ENCODE results near the gene STRIT1. TPM values are rescaled to one million over a fixed set of nuclear protein-coding genes. Genes with fewer than 3 reads are reported as not detected.
"Not testable (repeated sequence)": the region's sequence is repeated elsewhere in the genome, so short reads cannot be mapped to it uniquely, and the experiment has no call there.

STRIT1 gene
- total and polyA plus RNA-seq, 9 donors, result not detected

DNA sequence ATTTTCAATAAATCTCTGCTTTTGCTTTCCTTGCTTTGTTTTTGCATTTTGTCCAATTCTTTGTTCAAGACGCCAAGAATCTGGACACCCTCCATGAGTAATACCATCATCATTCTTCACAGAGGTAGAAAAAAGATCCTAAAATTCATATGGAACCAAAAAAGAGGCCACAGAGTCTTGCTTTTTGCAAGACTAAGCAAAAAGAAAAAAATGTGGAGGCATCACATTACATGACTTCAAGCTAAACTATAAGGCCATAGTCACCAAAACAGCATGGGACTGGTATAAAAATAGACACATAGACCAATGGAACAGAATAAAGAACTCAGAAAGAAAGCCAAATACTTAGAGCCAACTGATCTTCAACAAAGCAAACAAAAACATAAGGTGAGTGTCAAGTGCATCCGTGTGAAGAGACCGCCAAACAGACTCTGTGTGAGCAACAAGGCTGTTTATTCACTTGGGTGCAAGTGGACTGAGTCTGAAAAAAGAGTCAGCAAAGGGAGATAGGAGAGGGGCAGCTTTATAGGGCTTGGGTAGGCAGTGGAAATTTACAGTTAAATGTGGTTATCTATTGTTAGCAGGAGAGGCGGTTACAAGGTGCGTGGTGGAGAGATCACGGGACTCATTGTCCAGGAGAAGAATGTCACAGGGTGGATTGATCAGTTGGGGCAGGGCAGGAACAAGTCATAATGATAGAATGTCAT lies 10.9 kb downstream of the STRIT1 start:
- Histone ChIP-seq H3K36me3 (no peaks in the 10 kb centered on the region), H3K27ac (no peak overlapping the region), H3K4me3 (no peak overlapping the region), H3K4me1 (ENCODE audit: insufficient read depth) (no peaks in the 10 kb centered on the region), H3K9me3 (no peaks in the 10 kb centered on the region), H3K27me3 (no peaks in the 10 kb centered on the region)
- intact Hi-C loops (cut with DNase I), result no loop called here
- WGBS, 3 donors, result 74 to 80% (median 75%) methylated on average over 6 of the region's 6 CpGs
- TF ChIP-seq POLR2A (IDR thresholded peaks at IDR 0.05) (no peak), EP300 (IDR thresholded peaks at IDR 0.05) (no peak)
- TF ChIP-seq, protein P1, sequence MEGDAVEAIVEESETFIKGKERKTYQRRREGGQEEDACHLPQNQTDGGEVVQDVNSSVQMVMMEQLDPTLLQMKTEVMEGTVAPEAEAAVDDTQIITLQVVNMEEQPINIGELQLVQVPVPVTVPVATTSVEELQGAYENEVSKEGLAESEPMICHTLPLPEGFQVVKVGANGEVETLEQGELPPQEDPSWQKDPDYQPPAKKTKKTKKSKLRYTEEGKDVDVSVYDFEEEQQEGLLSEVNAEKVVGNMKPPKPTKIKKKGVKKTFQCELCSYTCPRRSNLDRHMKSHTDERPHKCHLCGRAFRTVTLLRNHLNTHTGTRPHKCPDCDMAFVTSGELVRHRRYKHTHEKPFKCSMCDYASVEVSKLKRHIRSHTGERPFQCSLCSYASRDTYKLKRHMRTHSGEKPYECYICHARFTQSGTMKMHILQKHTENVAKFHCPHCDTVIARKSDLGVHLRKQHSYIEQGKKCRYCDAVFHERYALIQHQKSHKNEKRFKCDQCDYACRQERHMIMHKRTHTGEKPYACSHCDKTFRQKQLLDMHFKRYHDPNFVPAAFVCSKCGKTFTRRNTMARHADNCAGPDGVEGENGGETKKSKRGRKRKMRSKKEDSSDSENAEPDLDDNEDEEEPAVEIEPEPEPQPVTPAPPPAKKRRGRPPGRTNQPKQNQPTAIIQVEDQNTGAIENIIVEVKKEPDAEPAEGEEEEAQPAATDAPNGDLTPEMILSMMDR (IDR thresholded peaks at IDR 0.05), result no peak
- no peak for DNase-seq

DNA sequence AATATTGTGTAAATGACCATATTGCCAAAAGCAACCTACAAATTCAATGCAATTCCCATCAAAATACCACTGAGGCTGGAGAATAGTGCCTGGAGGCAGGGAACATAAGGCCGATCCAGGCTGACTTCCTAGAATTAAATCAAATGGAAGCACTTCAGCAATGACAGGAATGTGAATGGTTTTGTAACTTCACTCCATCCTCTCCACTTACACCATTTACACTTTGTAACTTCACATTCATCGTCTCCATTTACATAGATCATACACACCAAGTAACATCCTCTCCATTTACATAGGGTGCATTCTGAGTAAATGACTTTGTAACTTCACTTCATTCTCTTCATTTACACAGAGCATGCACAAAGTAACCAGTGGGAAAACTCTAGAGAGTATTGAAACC lies 11.6 kb downstream of the STRIT1 start:
- H3K27me3 ChIP-seq, result no peaks in the 10 kb centered on the region
- H3K36me3 ChIP-seq, result no peaks in the 10 kb centered on the region
- no peaks in the 10 kb centered on the region for H3K9me3 ChIP-seq
- WGBS, 3 donors, result 90 to 92% (median 92%) methylated on average over 2 of the region's 2 CpGs
- no peak overlapping the region for H3K27ac ChIP-seq
- no peak for TF ChIP-seq EP300 (IDR thresholded peaks at IDR 0.05)
- no peak for TF ChIP-seq POLR2A (IDR thresholded peaks at IDR 0.05)
- TF ChIP-seq, protein P1 (IDR thresholded peaks at IDR 0.05), result no peak
- DNase-seq, result no peak
- H3K4me3 ChIP-seq, result no peak overlapping the region
- intact Hi-C loops (cut with DNase I), result no loop called here
- no peaks in the 10 kb centered on the region for H3K4me1 ChIP-seq (ENCODE audit: insufficient read depth)

DNA sequence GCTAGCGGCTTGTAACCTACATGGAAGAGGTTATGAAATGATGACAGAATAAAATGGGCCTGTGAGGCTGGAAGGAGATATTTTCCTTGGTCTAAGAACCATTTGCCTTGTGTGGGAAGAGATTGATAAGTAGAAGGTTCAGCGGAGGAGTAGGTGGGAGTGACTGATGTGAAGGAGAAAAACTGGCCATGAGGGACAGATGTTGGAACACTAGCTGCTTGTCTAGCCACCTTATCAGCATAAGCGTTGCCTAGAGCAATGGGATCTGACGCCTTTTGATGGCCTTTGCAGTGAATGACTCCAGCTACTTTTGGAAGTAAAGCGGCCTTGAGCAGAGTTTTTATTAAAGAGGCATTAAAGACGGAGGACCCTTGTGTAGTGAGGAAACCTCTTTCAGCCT lies 17.4 kb downstream of the STRIT1 start:
- intact Hi-C loops (cut with DNase I), result not testable (repeated sequence)

DNA sequence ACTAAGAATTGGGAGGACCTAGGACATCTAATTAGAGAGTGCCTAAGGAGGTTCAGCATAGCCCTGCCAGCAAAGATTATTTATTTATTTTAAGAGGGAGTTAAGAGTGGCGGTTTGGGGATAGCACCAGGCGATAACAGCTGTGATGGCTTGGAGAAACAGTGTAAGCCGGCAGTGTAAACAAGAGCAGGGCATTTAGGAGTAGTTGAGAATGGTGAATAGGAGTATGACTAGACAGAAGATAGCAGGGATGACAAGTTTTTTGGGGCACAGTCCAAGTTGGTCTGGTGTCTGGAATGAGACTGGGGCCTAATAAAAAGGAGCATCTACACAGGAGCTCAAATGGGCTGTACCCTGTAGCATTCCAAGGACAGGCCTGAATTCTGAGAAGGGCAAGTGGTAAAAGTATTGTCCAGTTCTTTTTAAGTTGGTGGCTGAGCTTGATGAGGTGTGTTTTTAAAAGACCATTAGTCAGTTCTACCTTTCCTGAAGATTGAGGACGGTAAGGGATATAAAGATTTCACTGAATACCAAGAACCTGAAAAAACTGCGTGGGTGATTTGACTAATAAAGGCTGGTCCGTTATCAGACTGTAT lies 18.2 kb downstream of the STRIT1 start:
- H3K27me3 ChIP-seq; H3K4me3 ChIP-seq; DNase-seq; H3K27ac ChIP-seq; intact Hi-C loops (cut with DNase I); H3K4me1 ChIP-seq (ENCODE audit: insufficient read depth); H3K36me3 ChIP-seq; H3K9me3 ChIP-seq: not testable (repeated sequence)
- 79 to 83% (median 80%) methylated on average over 6 of the region's 6 CpGs for WGBS, 3 donors

More for the DNA sequence above, 17.4 kb downstream of the STRIT1 start:
- 44 to 70% (median 52%) methylated on average over 6 of the region's 6 CpGs for WGBS, 3 donors
- not testable (repeated sequence) for H3K36me3 ChIP-seq; H3K4me3 ChIP-seq; H3K27ac ChIP-seq; H3K4me1 ChIP-seq (ENCODE audit: insufficient read depth); H3K9me3 ChIP-seq; H3K27me3 ChIP-seq; DNase-seq

DNA sequence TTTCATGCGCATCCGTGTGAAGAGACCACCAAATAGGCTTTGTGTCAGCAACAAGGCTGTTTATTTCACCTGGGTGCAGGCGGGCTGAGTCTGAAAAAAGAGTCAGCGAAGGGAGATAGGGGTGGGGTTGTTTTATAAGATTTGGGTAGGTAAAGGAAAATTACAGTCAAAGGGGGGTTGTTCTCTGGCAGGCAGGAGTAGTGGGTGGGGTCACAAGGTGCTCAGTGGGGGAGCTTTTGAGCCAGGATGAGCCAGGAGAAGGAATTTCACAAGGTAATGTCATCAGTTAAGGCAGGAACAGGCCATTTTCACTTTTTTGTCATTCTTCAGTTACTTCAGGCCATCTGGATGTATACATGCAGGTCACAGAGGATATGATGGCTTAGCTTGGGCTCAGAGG lies 19.0 kb downstream of the STRIT1 start:
- H3K27ac ChIP-seq; H3K4me3 ChIP-seq; H3K27me3 ChIP-seq; H3K36me3 ChIP-seq; H3K9me3 ChIP-seq; DNase-seq; intact Hi-C loops (cut with DNase I); H3K4me1 ChIP-seq (ENCODE audit: insufficient read depth): not testable (repeated sequence)
- WGBS, 3 donors, result 89 to 95% (median 91%) methylated on average over 4 of the region's 4 CpGs

DNA sequence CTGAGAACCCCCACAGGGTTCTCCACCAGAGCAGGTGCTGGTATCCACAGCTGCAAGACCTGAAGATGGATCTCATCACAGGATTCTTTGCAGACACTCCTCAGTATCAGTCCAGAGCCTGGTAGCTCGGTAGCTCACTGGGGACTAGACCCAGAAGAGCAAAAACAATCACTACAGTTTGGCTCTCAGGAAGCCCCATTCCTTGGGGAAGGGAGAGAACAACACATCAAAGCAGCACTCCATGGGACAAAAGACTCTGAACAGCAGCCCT lies 22.2 kb downstream of the STRIT1 start:
- 78 to 81% (median 80%) methylated on average over 1 of the region's 1 CpG for WGBS, 3 donors
- intact Hi-C loops (cut with DNase I), result no loop called here

More for the DNA sequence above, 22.2 kb downstream of the STRIT1 start:
- no peaks in the 10 kb centered on the region for H3K4me1 ChIP-seq (ENCODE audit: insufficient read depth)
- no peaks in the 10 kb centered on the region for H3K9me3 ChIP-seq
- H3K36me3 ChIP-seq, result no peaks in the 10 kb centered on the region
- no peak overlapping the region for H3K27ac ChIP-seq
- no peak for TF ChIP-seq POLR2A (IDR thresholded peaks at IDR 0.05)
- TF ChIP-seq, protein P1 (IDR thresholded peaks at IDR 0.05), result no peak
- no peak for DNase-seq
- H3K27me3 ChIP-seq, result no peaks in the 10 kb centered on the region
- no peak overlapping the region for H3K4me3 ChIP-seq

Measured in ovary (tissue), 9 donors.